Liver (tissue), 3 donors: ENCODE measurements around the gene RBM33.

Experiments used
- ATF3 ChIP-seq: IDR thresholded peaks from 2 replicates; pipeline ENCODE4 v1.6.1; 2016; ENCODE audit warnings: antibody characterized with exemption
- CTCF ChIP-seq: fragments of 150-350 bp; IDR thresholded peaks from 2 replicates; pipeline ENCODE4 v1.5.1; 2017; ENCODE audit warnings: improper control_type of control experiment, low read depth, low read length; ENCODE audit not compliant: missing input control
- EGR1 ChIP-seq, 2 donors: IDR thresholded peaks; 2 replicates each; pipeline ENCODE4 v1.6.1; 2016 to 2018; ENCODE audit warnings: antibody characterized with exemption in 2 of 2, low read depth in 2 of 2
- FOXA1 ChIP-seq: IDR thresholded peaks from 2 replicates; pipeline ENCODE4 v1.6.1; 2016; ENCODE audit warnings: antibody characterized with exemption
- HNF4A ChIP-seq, 2 donors: conservative IDR thresholded peaks; 2 replicates each; pipeline ENCODE4 v1.6.1; 2016; ENCODE audit warnings: antibody characterized with exemption in 2 of 2, mild to moderate bottlenecking in 2 of 2
- JUND ChIP-seq, 2 donors: IDR thresholded peaks; 2 replicates each; pipeline ENCODE4 v1.6.1; 2016; ENCODE audit warnings: antibody characterized with exemption in 2 of 2
- MAX ChIP-seq: IDR thresholded peaks from 2 replicates; pipeline ENCODE4 v1.6.1; 2016; ENCODE audit warnings: antibody characterized with exemption
- NR2F2 ChIP-seq: IDR thresholded peaks from 2 replicates; pipeline ENCODE4 v1.6.1; 2016; ENCODE audit warnings: antibody characterized with exemption
- RAD21 ChIP-seq, 2 donors: IDR thresholded peaks; 2 replicates each; pipeline ENCODE4 v1.6.1; 2016; ENCODE audit warnings: antibody characterized with exemption in 2 of 2, mild to moderate bottlenecking in 2 of 2
- REST ChIP-seq: IDR thresholded peaks from 2 replicates; pipeline ENCODE4 v1.6.1; 2016; ENCODE audit warnings: antibody characterized with exemption, mild to moderate bottlenecking
- RXRA ChIP-seq, 2 donors: IDR thresholded peaks; 2 replicates each; pipeline ENCODE4 v1.6.1; 2017 to 2018; ENCODE audit warnings: antibody characterized with exemption in 2 of 2, mild to moderate bottlenecking in 1 of 2
- SP1 ChIP-seq: IDR thresholded peaks from 2 replicates; pipeline ENCODE4 v1.6.1; 2018; ENCODE audit warnings: antibody characterized with exemption, mild to moderate bottlenecking
- TAF1 ChIP-seq: conservative IDR thresholded peaks from 2 replicates; pipeline ENCODE4 v1.6.1; 2016; ENCODE audit warnings: antibody characterized with exemption, mild to moderate bottlenecking
- ZBTB33 ChIP-seq: IDR thresholded peaks from 2 replicates; pipeline ENCODE4 v1.6.1; 2016; ENCODE audit warnings: antibody characterized with exemption
- donor health status: healthy.
- donor health status: healthy.

- TF ChIP-seq CTCF, result no peak
- TF ChIP-seq MAX, result no peak
- TF ChIP-seq NR2F2, result no peak
- TF ChIP-seq EGR1 (IDR thresholded peaks at IDR 0.05; ENCODE audit: low read depth in 2 of 2), result no peak
- no peak for TF ChIP-seq FOXA1
- no peak for TF ChIP-seq JUND (IDR thresholded peaks at IDR 0.05)
- TF ChIP-seq RXRA (IDR thresholded peaks at IDR 0.05), result no peak
- TF ChIP-seq RAD21 (IDR thresholded peaks at IDR 0.05), result no peak
- TF ChIP-seq ZBTB33, result no peak
- no peak for TF ChIP-seq TAF1
- no peak for TF ChIP-seq HNF4A (conservative IDR thresholded peaks at IDR 0.05)
- no peak for TF ChIP-seq ATF3
- TF ChIP-seq REST, result no peak
- TF ChIP-seq SP1, result no peak
Observed at GRCh38 chr7:155603205-155603857, 41.1 kb upstream of the RBM33 start.
